ENCODE data around the gene SPINK4.

- TF ChIP-seq, protein P1, sequence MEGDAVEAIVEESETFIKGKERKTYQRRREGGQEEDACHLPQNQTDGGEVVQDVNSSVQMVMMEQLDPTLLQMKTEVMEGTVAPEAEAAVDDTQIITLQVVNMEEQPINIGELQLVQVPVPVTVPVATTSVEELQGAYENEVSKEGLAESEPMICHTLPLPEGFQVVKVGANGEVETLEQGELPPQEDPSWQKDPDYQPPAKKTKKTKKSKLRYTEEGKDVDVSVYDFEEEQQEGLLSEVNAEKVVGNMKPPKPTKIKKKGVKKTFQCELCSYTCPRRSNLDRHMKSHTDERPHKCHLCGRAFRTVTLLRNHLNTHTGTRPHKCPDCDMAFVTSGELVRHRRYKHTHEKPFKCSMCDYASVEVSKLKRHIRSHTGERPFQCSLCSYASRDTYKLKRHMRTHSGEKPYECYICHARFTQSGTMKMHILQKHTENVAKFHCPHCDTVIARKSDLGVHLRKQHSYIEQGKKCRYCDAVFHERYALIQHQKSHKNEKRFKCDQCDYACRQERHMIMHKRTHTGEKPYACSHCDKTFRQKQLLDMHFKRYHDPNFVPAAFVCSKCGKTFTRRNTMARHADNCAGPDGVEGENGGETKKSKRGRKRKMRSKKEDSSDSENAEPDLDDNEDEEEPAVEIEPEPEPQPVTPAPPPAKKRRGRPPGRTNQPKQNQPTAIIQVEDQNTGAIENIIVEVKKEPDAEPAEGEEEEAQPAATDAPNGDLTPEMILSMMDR (IDR thresholded peaks at IDR 0.05; ENCODE audit: low read length) = no peak
- no peak for TF ChIP-seq EZH2 (optimal IDR thresholded peaks at IDR 0.05; ENCODE audit: low read depth, low read length)
These were observed 24.1 kb downstream of the SPINK4 start for GRCh38 chr9:33264003-33264472.
